ENCODE results near the gene CDKL5.

Gene CDKL5

GRCh38 chrX:18652636-18653035 is 227.2 kb downstream of the CDKL5 start:
- DNase-seq, result no peak

GRCh38 chrX:18654875-18655836 is 229.7 kb downstream of the CDKL5 start:
- DNase-seq, result no peak

GRCh38 chrX:18661273-18661672 is 235.9 kb downstream of the CDKL5 start:
- no peak for DNase-seq

- DNase-seq, result no peak
Measured at GRCh38 chrX:18664947-18665346, 239.5 kb downstream of the CDKL5 start.

GRCh38 chrX:18666614-18667013 is 241.2 kb downstream of the CDKL5 start:
- DNase-seq, result no peak

GRCh38 chrX:18668071-18668835 is 242.8 kb downstream of the CDKL5 start:
- no peak for DNase-seq

- no peak for DNase-seq
Measured at GRCh38 chrX:18672008-18672407, 246.6 kb downstream of the CDKL5 start, which contains the start of gene RS1. Gene RS1 (minus strand): TSS chrX:18672108. CDS start chrX:18672068, 40 bp downstream.

- peak; percentile 71 for DNase-seq
Measured at GRCh38 chrX:18674417-18674787, 249.0 kb downstream of the CDKL5 start.

GRCh38 chrX:18674788-18675735 is 249.7 kb downstream of the CDKL5 start:
- DNase-seq, result peak; percentile 91

- no peak for DNase-seq
Measured at GRCh38 chrX:18676050-18676449, 250.6 kb downstream of the CDKL5 start.

- no peak for DNase-seq
Measured at GRCh38 chrX:18676470-18676869, 251.1 kb downstream of the CDKL5 start.

GRCh38 chrX:18677161-18677869 is 251.9 kb downstream of the CDKL5 start:
- DNase-seq, result no peak

- no peak for DNase-seq
Measured at GRCh38 chrX:18681996-18682395, 256.6 kb downstream of the CDKL5 start.

GRCh38 chrX:18682979-18683387 is 257.6 kb downstream of the CDKL5 start:
- DNase-seq, result no peak

- no peak for DNase-seq
Measured at GRCh38 chrX:18687856-18688495, 262.6 kb downstream of the CDKL5 start.

GRCh38 chrX:18691431-18691830 is 266.0 kb downstream of the CDKL5 start:
- no peak for DNase-seq

GRCh38 chrX:18692541-18692940 is 267.1 kb downstream of the CDKL5 start:
- DNase-seq, result no peak

GRCh38 chrX:18696653-18697052 is 271.2 kb downstream of the CDKL5 start:
- DNase-seq, result no peak

- DNase-seq, result no peak
Measured at GRCh38 chrX:18698737-18699650, 273.6 kb downstream of the CDKL5 start.

GRCh38 chrX:18701621-18702361 is 276.4 kb downstream of the CDKL5 start:
- DNase-seq, result no peak

Measured in activated effector memory CD4-positive, alpha-beta T cell treated with anti-CD3 and anti-CD28 coated beads, Interleukin-2, amount 50 U/mL, for 16 hours (primary cell).